Endothelial cell of umbilical vein (primary cell): ENCODE data around the gene OR4C6. TPM values are rescaled to one million over a fixed set of nuclear protein-coding genes. Genes with fewer than 3 reads are reported as not detected.

ENCODE experiments used
- BruUV-seq: library from RNA; stranded (reverse); fragments of 400-500 nt; replicated peaks from 2 replicates; lab custom pipeline; 2021; lab: Mats Ljungman, UMichigan
- CTCF ChIA-PET: fragments of 300-600, 350-600 bp; sonication (Branson Sonifier 250); formaldehyde crosslinking; loops from one replicate; lab custom pipeline; 2021; ENCODE audit warnings: antibody characterized with exemption, inconsistent platforms; lab: Charles Lee
- POLR2A ChIA-PET: fragments of 300-600, 350-600 bp; sonication (Branson Sonifier 250); formaldehyde crosslinking; loops from one replicate; lab custom pipeline; 2021; ENCODE audit warnings: antibody characterized with exemption, inconsistent platforms; lab: Charles Lee
- DNase-seq: peaks from one replicate; pipeline ENCODE4 v3.0.0-alpha.2; 2011; ENCODE audit warnings: low read depth, low spot score
- FAIRE-seq: peaks from 2 replicates; lab custom pipeline; 2011; peaks lifted over from hg19 to GRCh38; lab: Jason Lieb, UNC
- H2AFZ ChIP-seq: 2 replicates; pipeline ENCODE4 v1.6.0; 2012; ENCODE audit warnings: low read depth, low read length, control low read depth, inconsistent platforms
- H3K27ac ChIP-seq: 2 replicates; pipeline ENCODE4 v1.5.1; 2011; ENCODE audit warnings: low read depth, mild to moderate bottlenecking, control low read depth, low read length, moderate library complexity; ENCODE audit not compliant: insufficient read depth
- H3K27me3 ChIP-seq, 2 experiments: 2 replicates each; pipeline versions ENCODE4 v1.6.0 to v1.6.1; 2011; ENCODE audit warnings: low read length in 2 of 2, mixed read lengths in 1 of 2; ENCODE audit not compliant: control insufficient read depth in 2 of 2, insufficient read depth in 2 of 2
- H3K36me3 ChIP-seq, 2 experiments: 2 replicates in 1 of 2; 3 replicates in 1 of 2; pipeline ENCODE4 v1.5.1; 2011; ENCODE audit warnings: low read length in 2 of 2, mild to moderate bottlenecking in 1 of 2, moderate library complexity in 1 of 2; ENCODE audit not compliant: control insufficient read depth in 2 of 2, insufficient read depth in 2 of 2; ENCODE audit errors: extremely low read depth in 1 of 2
- H3K4me1 ChIP-seq: 3 replicates; pipeline ENCODE4 v1.5.1; 2011; ENCODE audit warnings: mild to moderate bottlenecking, low read length; ENCODE audit not compliant: control insufficient read depth, insufficient read depth; ENCODE audit errors: extremely low read depth
- H3K4me2 ChIP-seq: 2 replicates; pipeline ENCODE4 v1.6.1; 2011; ENCODE audit warnings: low read length, control low read depth, mixed read lengths; ENCODE audit not compliant: insufficient read depth
- H3K4me3 ChIP-seq, 3 experiments: fragments of 200-600 bp in 1 of 3; sonication (generic), shearing (Covaris generic) in 1 of 3; replicated peaks in 1 of 3; 2 replicates each; pipeline ENCODE4 v1.5.1; 2011 to 2016; ENCODE audit warnings: control low read depth in 3 of 3, low read length in 3 of 3, mild to moderate bottlenecking in 2 of 3, inconsistent platforms in 1 of 3, low read depth in 1 of 3, moderate library complexity in 1 of 3; ENCODE audit not compliant: insufficient read depth in 1 of 3
- H3K79me2 ChIP-seq: 2 replicates; pipeline ENCODE4 v1.6.0; 2012; ENCODE audit warnings: low read length, inconsistent platforms; ENCODE audit not compliant: control insufficient read depth, insufficient read depth
- H3K9ac ChIP-seq: replicated peaks from 2 replicates; pipeline ENCODE3; 2011; ENCODE audit warnings: low read length, control low read depth; ENCODE audit not compliant: insufficient read depth; ENCODE audit errors: extremely low read depth
- H3K9me1 ChIP-seq: replicated peaks from 3 replicates; pipeline ENCODE4 v1.6.0; 2011; ENCODE audit warnings: mild to moderate bottlenecking, low read length; ENCODE audit not compliant: control insufficient read depth, insufficient read depth; ENCODE audit errors: extremely low read depth
- H3K9me3 ChIP-seq: replicated peaks from 2 replicates; pipeline ENCODE4 v1.5.1; 2012; ENCODE audit warnings: low read length, inconsistent platforms; ENCODE audit not compliant: control insufficient read depth, insufficient read depth
- H4K20me1 ChIP-seq: replicated peaks from 2 replicates; pipeline ENCODE3; 2011; ENCODE audit warnings: mild to moderate bottlenecking, low read length; ENCODE audit not compliant: control insufficient read depth, insufficient read depth; ENCODE audit errors: extremely low read depth
- FOS ChIP-seq: IDR thresholded peaks from 2 replicates; pipeline ENCODE4 v1.6.1; 2011; ENCODE audit warnings: mild to moderate bottlenecking, low read length, moderate library complexity, borderline replicate concordance; ENCODE audit not compliant: insufficient read depth
- GATA2 ChIP-seq: IDR thresholded peaks from 2 replicates; pipeline ENCODE4 v1.7.0; 2011; ENCODE audit warnings: low read depth, mild to moderate bottlenecking, moderate library complexity, mixed read lengths, low read length; ENCODE audit not compliant: insufficient read length, insufficient read depth
- JUN ChIP-seq: IDR thresholded peaks from 2 replicates; pipeline ENCODE4 v1.6.1; 2011; ENCODE audit warnings: borderline replicate concordance, low read depth; ENCODE audit not compliant: insufficient read length, insufficient read depth
- MYC ChIP-seq: IDR thresholded peaks from one replicate; pipeline ENCODE4 v1.6.1; 2011; ENCODE audit warnings: mild to moderate bottlenecking, low read depth, low read length
- POLR2A ChIP-seq: IDR thresholded peaks from 2 replicates; pipeline ENCODE4 v1.6.1; 2012; ENCODE audit warnings: low read depth, mild to moderate bottlenecking, control low read depth, low read length
- POLR2AphosphoS5 ChIP-seq: IDR thresholded peaks from 2 replicates; pipeline ENCODE4 v1.6.1; 2012; ENCODE audit warnings: low read depth, mild to moderate bottlenecking, control low read depth, low read length, moderate library complexity; ENCODE audit not compliant: insufficient read depth
- dilution Hi-C: fragments of 300-500 bp; cut with MboI; formaldehyde crosslinking; loops from one replicate; pipeline ENCODE4 v1.15.0; 2019; ENCODE audit warnings: low sequenced_read_pairs; ENCODE audit not compliant: extremely low pct_ligation_motif_present
- intact Hi-C: fragments of 100-400 bp; cut with micrococcal nuclease; formaldehyde crosslinking; loops from one replicate; pipeline ENCODE4 v1.10.0; 2022
- polyA plus RNA-seq, 4 experiments: library from polyadenylated mRNA; depleted of rRNA in 3 of 4; stranded (reverse) in 3 of 4; unstranded in 1 of 4; fragments of >200 nt; gene quantifications; 2 replicates each; pipeline versions ENCODE4 v1.2.1 to v1.2.3, GENCODE V29; 2011 to 2012; ENCODE audit warnings: missing spikeins in 1 of 4
- total RNA-seq: library from RNA; stranded (reverse); gene quantifications from 2 replicates; pipeline ENCODE4 v1.2.3, GENCODE V29; 2021
- TF ChIP-seq, protein P1 (sequence below), 2 donors: IDR thresholded peaks; 1 replicate in 1 of 2; 2 replicates in 1 of 2; pipeline ENCODE4 v1.5.1; 2011; ENCODE audit warnings: low read length in 2 of 2, mild to moderate bottlenecking in 2 of 2, moderate library complexity in 2 of 2, control low read depth in 1 of 2, inconsistent platforms in 1 of 2, low read depth in 1 of 2; ENCODE audit not compliant: insufficient read depth in 1 of 2; ENCODE audit errors: extremely low read depth in 1 of 2

OR4C6 gene
- total and polyA plus RNA-seq, 2 donors (not counting 3 experiments of a cell fraction or from before 2014, with no cell fraction given): not detected

DNA sequence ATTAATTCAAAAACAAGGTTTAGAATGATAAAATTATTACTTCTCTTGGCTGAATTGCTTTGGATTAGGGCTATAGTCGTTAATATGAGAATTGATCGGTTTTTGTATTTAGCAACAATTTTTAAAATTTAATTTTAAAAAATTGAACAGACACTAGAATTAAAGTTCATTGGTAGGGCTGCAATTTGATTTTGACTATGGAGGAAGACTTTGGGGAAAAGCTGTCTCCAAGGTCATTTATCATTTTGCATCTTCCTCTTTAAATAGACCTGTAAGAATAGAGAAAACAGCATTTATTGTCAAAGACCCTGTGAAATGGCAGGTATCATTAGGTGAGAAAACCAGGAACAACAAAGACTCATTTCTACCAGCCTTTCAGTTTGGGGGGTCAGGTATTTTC, 14.0 kb upstream of the OR4C6 start, which contains the start of gene OR4S2:
OR4S2 (plus strand) TSS at position 301 of the 400 bp plus-strand sequence. CDS start 2,577 bp downstream, outside the sequence.
- no peak within 1 kb of the TSS for H3K4me2 ChIP-seq
- intact Hi-C loops (no loop called here), dilution Hi-C loops (no loop called here)
- H3K4me1 ChIP-seq: no peaks in the 10 kb centered on the region
- H3K4me3 ChIP-seq: no peak within 1 kb of the TSS
- no peak within 1 kb of the TSS for H3K27ac ChIP-seq
- no peak within 1 kb of the TSS for H2AFZ ChIP-seq
- H3K27me3 ChIP-seq: no peaks in the 10 kb centered on the region
- H4K20me1 ChIP-seq: no peaks in the 10 kb centered on the region
- H3K9me1 ChIP-seq: no peaks in the 10 kb centered on the region
- H3K9me3 ChIP-seq: peaks cover 8% of the 10 kb centered on the region
- BruUV-seq: no TSS peak
- ChIA-PET CTCF (no interaction called here), POLR2A (no interaction called here)
- no peaks in the 10 kb centered on the region for H3K36me3 ChIP-seq
- FAIRE-seq: no peak
- no peaks in the 10 kb centered on the region for H3K79me2 ChIP-seq
- TF ChIP-seq MYC (no peak), POLR2AphosphoS5 (no peak), FOS (no peak), GATA2 (no peak), POLR2A (no peak), JUN (no peak)
- TF ChIP-seq, protein P1, sequence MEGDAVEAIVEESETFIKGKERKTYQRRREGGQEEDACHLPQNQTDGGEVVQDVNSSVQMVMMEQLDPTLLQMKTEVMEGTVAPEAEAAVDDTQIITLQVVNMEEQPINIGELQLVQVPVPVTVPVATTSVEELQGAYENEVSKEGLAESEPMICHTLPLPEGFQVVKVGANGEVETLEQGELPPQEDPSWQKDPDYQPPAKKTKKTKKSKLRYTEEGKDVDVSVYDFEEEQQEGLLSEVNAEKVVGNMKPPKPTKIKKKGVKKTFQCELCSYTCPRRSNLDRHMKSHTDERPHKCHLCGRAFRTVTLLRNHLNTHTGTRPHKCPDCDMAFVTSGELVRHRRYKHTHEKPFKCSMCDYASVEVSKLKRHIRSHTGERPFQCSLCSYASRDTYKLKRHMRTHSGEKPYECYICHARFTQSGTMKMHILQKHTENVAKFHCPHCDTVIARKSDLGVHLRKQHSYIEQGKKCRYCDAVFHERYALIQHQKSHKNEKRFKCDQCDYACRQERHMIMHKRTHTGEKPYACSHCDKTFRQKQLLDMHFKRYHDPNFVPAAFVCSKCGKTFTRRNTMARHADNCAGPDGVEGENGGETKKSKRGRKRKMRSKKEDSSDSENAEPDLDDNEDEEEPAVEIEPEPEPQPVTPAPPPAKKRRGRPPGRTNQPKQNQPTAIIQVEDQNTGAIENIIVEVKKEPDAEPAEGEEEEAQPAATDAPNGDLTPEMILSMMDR (IDR thresholded peaks at IDR 0.05; ENCODE audit: extremely low read depth in 1 of 2, insufficient read depth in 1 of 2, low read depth in 1 of 2, low read length in 2 of 2): no peak
- no peak for DNase-seq
- no peak within 1 kb of the TSS for H3K9ac ChIP-seq
